Stimulated activated CD4-positive, alpha-beta T cell treated with anti-CD3 and anti-CD28 coated beads, TNF-alpha, amount 100 ng/mL, for 4 hours (primary cell): ENCODE measurements around the gene CXCL11.
"Not testable (repeated sequence)": the region's sequence is repeated elsewhere in the genome, so short reads cannot be mapped to it uniquely, and the experiment has no call there.

Experiments
- DNase-seq, 3 experiments: peaks; one replicate each; pipeline ENCODE4 v3.0.0-alpha.2; 2020; ENCODE audit warnings: low read depth in 3 of 3

The CXCL11 gene

GRCh38 chr4:76001700-76002099 lies 34.2 kb downstream of the CXCL11 start:
- DNase-seq: no peak

- no peak for DNase-seq
These were observed 35.6 kb downstream of the CXCL11 start for GRCh38 chr4:76000279-76000678.

- not testable (repeated sequence) for DNase-seq
These were observed 37.2 kb downstream of the CXCL11 start for GRCh38 chr4:75998525-75999147.

- no peak for DNase-seq
These were observed 37.9 kb downstream of the CXCL11 start for GRCh38 chr4:75997946-75998345.

- no peak for DNase-seq
These were observed 38.8 kb downstream of the CXCL11 start for GRCh38 chr4:75997081-75997480.

- peak in 1 of 3 experiments; percentile 14 for DNase-seq
These were observed 40.1 kb downstream of the CXCL11 start for GRCh38 chr4:75995727-75996126.

GRCh38 chr4:75992462-75992861 lies 43.4 kb downstream of the CXCL11 start:
- DNase-seq: no peak

- no peak for DNase-seq
These were observed 45.9 kb downstream of the CXCL11 start for GRCh38 chr4:75989846-75990528.

- DNase-seq: no peak
These were observed 50.8 kb downstream of the CXCL11 start for GRCh38 chr4:75985116-75985515.
